Choroid plexus epithelial cell (primary cell): ENCODE measurements around the gene ROMO1.

Experiments
- DNase-seq: peaks from one replicate; pipeline ENCODE4 v3.0.0-alpha.2; 2010; ENCODE audit warnings: low read depth
- H3K4me3 ChIP-seq: 2 replicates; pipeline ENCODE4 v1.5.1; 2011; ENCODE audit warnings: low read depth, mild to moderate bottlenecking, control low read depth, low read length, moderate library complexity
- CTCF ChIP-seq: conservative IDR thresholded peaks from 2 replicates; pipeline ENCODE4 v1.5.1; 2011; ENCODE audit warnings: low read depth, mild to moderate bottlenecking, control low read depth, inconsistent platforms, low read length, moderate library complexity

ROMO1 gene

GRCh38 chr20:35732644-35732982 is 33.4 kb downstream of the ROMO1 start:
- no peak for TF ChIP-seq CTCF
- DNase-seq = no peak
- H3K4me3 ChIP-seq = no peak overlapping the region

- DNase-seq = no peak
- H3K4me3 ChIP-seq = no peak overlapping the region
- TF ChIP-seq CTCF = no peak
Measured at GRCh38 chr20:35734374-35734773, 35.2 kb downstream of the ROMO1 start.

GRCh38 chr20:35734777-35735649 is 35.8 kb downstream of the ROMO1 start:
- DNase-seq = no peak
- H3K4me3 ChIP-seq = no peak overlapping the region
- TF ChIP-seq CTCF = no peak

GRCh38 chr20:35735826-35736470 is 36.7 kb downstream of the ROMO1 start:
- no peak overlapping the region for H3K4me3 ChIP-seq
- TF ChIP-seq CTCF = no peak
- no peak for DNase-seq

- H3K4me3 ChIP-seq = no peak overlapping the region
- no peak for DNase-seq
- no peak for TF ChIP-seq CTCF
Measured at GRCh38 chr20:35737865-35738333, 38.7 kb downstream of the ROMO1 start.

GRCh38 chr20:35738410-35739179 is 39.4 kb downstream of the ROMO1 start:
- peak overlapping the region; percentile 16 for H3K4me3 ChIP-seq
- no peak for DNase-seq
- no peak for TF ChIP-seq CTCF
